OCI-LY7 (cell line): ENCODE measurements around the gene TMEM37. TPM values are rescaled to one million over a fixed set of nuclear protein-coding genes. Genes with fewer than 3 reads are reported as not detected.

Experiments
- BruUV-seq: library from RNA; stranded (reverse); fragments of 400-500 nt; replicated peaks from 2 replicates; lab custom pipeline; 2021; lab: Mats Ljungman, UMichigan
- CTCF ChIA-PET: fragments of 300-600 bp; sonication (Branson Sonifier 250); formaldehyde crosslinking; loops from one replicate; lab custom pipeline; 2022; ENCODE audit warnings: antibody characterized with exemption; ENCODE audit not compliant: unreplicated experiment; lab: Charles Lee
- POLR2A ChIA-PET: fragments of 300-600 bp; sonication (Branson Sonifier 250); formaldehyde crosslinking; loops from one replicate; lab custom pipeline; 2022; ENCODE audit warnings: antibody characterized with exemption; lab: Charles Lee
- DNase-seq: peaks from one replicate; pipeline ENCODE4 v3.0.0-alpha.2; 2015; ENCODE audit warnings: low spot score
- H2AFZ ChIP-seq: fragments of 200-600 bp; sonication (generic), shearing (Covaris generic); 2 replicates; pipeline ENCODE4 v1.6.1; 2014; ENCODE audit warnings: mild to moderate bottlenecking, antibody characterized with exemption, low read length, moderate library complexity
- H3K27ac ChIP-seq: fragments of 200-600 bp; sonication (generic); 2 replicates; pipeline ENCODE4 v1.5.1; 2014; ENCODE audit warnings: mixed run types, low read depth, mild to moderate bottlenecking, moderate library complexity, low read length, inconsistent platforms; ENCODE audit not compliant: poor library complexity, severe bottlenecking
- H3K36me3 ChIP-seq: fragments of 200-600 bp; sonication (generic); 2 replicates; pipeline ENCODE4 v1.6.1; 2014; ENCODE audit warnings: mild to moderate bottlenecking, antibody characterized with exemption, low read length, moderate library complexity, mixed read lengths; ENCODE audit not compliant: insufficient read depth
- H3K4me1 ChIP-seq: fragments of 200-600 bp; sonication (generic); 2 replicates; pipeline ENCODE4 v1.5.1; 2014; ENCODE audit warnings: mild to moderate bottlenecking, low read length; ENCODE audit not compliant: insufficient read depth, poor library complexity, severe bottlenecking
- H3K4me2 ChIP-seq: fragments of 200-600 bp; sonication (generic); 2 replicates; pipeline ENCODE4 v1.6.1; 2014; ENCODE audit warnings: mild to moderate bottlenecking, low read length
- H3K4me3 ChIP-seq: fragments of 200-600 bp; sonication (generic); 2 replicates; pipeline ENCODE4 v1.5.1; 2014; ENCODE audit warnings: mild to moderate bottlenecking, low read depth, low read length; ENCODE audit not compliant: poor library complexity, severe bottlenecking
- H3K79me2 ChIP-seq: fragments of 200-600 bp; sonication (generic); 2 replicates; pipeline ENCODE4 v1.6.1; 2016; ENCODE audit warnings: low read depth, mild to moderate bottlenecking, low read length, moderate library complexity, mixed read lengths; ENCODE audit not compliant: insufficient read depth
- H3K9me2 ChIP-seq: fragments of 200-600 bp; sonication (generic); 2 replicates; pipeline ENCODE4 v1.6.1; 2016; ENCODE audit warnings: mild to moderate bottlenecking, low read length, mixed read lengths; ENCODE audit not compliant: insufficient read depth
- H3K9me3 ChIP-seq: fragments of 200-600 bp; sonication (generic); 2 replicates; pipeline ENCODE4 v1.6.1; 2014; ENCODE audit warnings: mild to moderate bottlenecking, mixed run types, low read length, mixed read lengths
- H4K20me1 ChIP-seq: fragments of 200-600 bp; sonication (generic); 2 replicates; pipeline ENCODE4 v1.6.1; 2014; ENCODE audit warnings: mild to moderate bottlenecking, antibody characterized with exemption, low read length, moderate library complexity, mixed read lengths; ENCODE audit not compliant: insufficient read depth
- EZH2phosphoT487 ChIP-seq: fragments of 200-600 bp; sonication (generic); IDR thresholded peaks from 2 replicates; pipeline ENCODE4 v1.6.1; 2018; ENCODE audit warnings: low read depth, borderline replicate concordance, mild to moderate bottlenecking, mixed run types, antibody characterized with exemption, low read length, moderate library complexity, mixed read lengths
- intact Hi-C: fragments of 100-400 bp; cut with micrococcal nuclease; formaldehyde crosslinking; loops from one replicate; pipeline ENCODE4 v1.10.0; 2022; ENCODE audit not compliant: unreplicated experiment
- total RNA-seq, 2 experiments: library from RNA; depleted of rRNA in 1 of 2; stranded (reverse); fragments of >200 nt in 1 of 2; shearing (Covaris generic) in 1 of 2; gene quantifications; 2 replicates each; pipeline ENCODE4 v1.2.3, GENCODE V29; 2014 to 2022
- TF ChIP-seq, protein P1 (sequence below): fragments of 200-600 bp; sonication (generic); conservative IDR thresholded peaks from 2 replicates; pipeline ENCODE4 v1.5.1; 2014; ENCODE audit warnings: mild to moderate bottlenecking, antibody characterized with exemption, low read length, moderate library complexity, mixed read lengths

The TMEM37 gene
- total RNA-seq, 2 experiments from 2014 or later = not detected

DNA sequence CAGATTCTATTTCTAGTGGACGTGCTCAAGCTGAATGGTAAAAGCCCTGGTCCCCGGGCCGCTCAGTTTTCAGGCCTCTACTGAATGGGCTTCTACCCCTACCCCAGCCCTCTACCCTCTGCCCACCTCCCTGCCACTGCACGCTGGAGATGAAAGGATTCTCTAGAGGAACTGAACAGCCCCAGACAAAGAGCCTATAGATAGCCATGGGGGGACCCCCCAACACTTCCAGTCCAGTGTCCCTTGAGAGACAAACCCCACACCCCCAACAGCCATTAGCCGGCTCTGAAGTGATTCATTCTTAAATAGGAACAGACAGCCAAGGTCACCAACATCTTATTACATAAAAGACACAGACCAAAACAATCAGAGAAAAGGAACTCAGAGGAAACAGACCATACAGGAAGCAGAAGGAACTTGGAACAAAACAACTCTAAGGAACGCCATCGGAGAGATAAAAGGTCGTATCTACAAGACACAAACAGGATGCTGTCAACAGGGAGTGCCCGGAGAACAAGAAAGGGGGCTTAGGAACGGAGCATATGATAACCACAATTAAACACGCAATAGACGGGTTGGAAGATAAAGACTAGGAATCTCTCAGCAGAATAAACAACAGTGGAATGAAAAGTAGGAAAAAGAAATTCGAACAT is 23.5 kb downstream of the TMEM37 start:
- H4K20me1 ChIP-seq = no peaks in the 10 kb centered on the region
- ChIA-PET CTCF (no interaction called here), POLR2A (interaction anchor here (1.0 kb wide), 1 partner anchor 10 kb away, joined by 3 read pairs; no protein-coding TSS in a partner anchor)
- H3K4me1 ChIP-seq = no peaks in the 10 kb centered on the region
- no TSS peak for BruUV-seq
- no peaks in the 10 kb centered on the region for H3K9me3 ChIP-seq
- H3K36me3 ChIP-seq = no peaks in the 10 kb centered on the region
- no peak for DNase-seq
- H3K4me3 ChIP-seq = no peak overlapping the region
- no peaks in the 10 kb centered on the region for H3K79me2 ChIP-seq
- intact Hi-C loops = no loop called here
- no peak overlapping the region for H3K27ac ChIP-seq
- TF ChIP-seq, protein P1, sequence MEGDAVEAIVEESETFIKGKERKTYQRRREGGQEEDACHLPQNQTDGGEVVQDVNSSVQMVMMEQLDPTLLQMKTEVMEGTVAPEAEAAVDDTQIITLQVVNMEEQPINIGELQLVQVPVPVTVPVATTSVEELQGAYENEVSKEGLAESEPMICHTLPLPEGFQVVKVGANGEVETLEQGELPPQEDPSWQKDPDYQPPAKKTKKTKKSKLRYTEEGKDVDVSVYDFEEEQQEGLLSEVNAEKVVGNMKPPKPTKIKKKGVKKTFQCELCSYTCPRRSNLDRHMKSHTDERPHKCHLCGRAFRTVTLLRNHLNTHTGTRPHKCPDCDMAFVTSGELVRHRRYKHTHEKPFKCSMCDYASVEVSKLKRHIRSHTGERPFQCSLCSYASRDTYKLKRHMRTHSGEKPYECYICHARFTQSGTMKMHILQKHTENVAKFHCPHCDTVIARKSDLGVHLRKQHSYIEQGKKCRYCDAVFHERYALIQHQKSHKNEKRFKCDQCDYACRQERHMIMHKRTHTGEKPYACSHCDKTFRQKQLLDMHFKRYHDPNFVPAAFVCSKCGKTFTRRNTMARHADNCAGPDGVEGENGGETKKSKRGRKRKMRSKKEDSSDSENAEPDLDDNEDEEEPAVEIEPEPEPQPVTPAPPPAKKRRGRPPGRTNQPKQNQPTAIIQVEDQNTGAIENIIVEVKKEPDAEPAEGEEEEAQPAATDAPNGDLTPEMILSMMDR = no peak
- no peak for TF ChIP-seq EZH2phosphoT487
- H2AFZ ChIP-seq = no peak overlapping the region
- H3K9me2 ChIP-seq = no peaks in the 10 kb centered on the region
- no peak overlapping the region for H3K4me2 ChIP-seq

DNA sequence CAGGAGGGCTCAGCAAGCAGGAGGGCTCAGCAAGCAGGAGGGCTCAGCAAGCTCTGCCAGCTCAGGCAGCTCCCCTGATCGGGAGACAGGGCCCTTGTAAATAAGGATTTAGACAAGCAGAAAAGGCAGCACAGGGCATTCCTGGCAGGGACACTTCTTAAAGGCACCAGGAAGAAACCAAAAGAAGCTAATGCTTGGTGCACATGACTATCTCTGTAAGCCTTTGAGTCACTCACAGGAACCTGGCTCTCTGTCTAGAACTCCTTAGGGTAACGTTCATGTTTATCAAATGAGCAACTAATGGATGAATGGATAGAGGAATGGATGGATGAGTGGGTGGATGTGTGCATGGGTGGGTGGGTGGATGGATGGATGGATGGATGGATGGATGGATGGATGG is 28.4 kb downstream of the TMEM37 start:
- Histone ChIP-seq H3K27ac (no peak overlapping the region), H3K4me3 (no peak overlapping the region)
- CTCF ChIA-PET = interaction anchor here (0.6 kb wide), 1 partner anchor 14 kb away, joined by 6 read pairs; no protein-coding TSS in a partner anchor

More for the DNA sequence above, 28.4 kb downstream of the TMEM37 start:
- H2AFZ ChIP-seq = no peak overlapping the region
- no peaks in the 10 kb centered on the region for H3K9me2 ChIP-seq
- POLR2A ChIA-PET = interaction anchor here (1.0 kb wide), 1 partner anchor 9 kb away, joined by 5 read pairs; no protein-coding TSS in a partner anchor
- no peaks in the 10 kb centered on the region for H3K9me3 ChIP-seq
- no peaks in the 10 kb centered on the region for H3K79me2 ChIP-seq
- H4K20me1 ChIP-seq = no peaks in the 10 kb centered on the region
- intact Hi-C loops = no loop called here
- no peak for DNase-seq
- TF ChIP-seq, protein P1 = no peak
- no peak for TF ChIP-seq EZH2phosphoT487
- no peak overlapping the region for H3K4me2 ChIP-seq
- H3K4me1 ChIP-seq = no peaks in the 10 kb centered on the region
- BruUV-seq = no TSS peak
- no peaks in the 10 kb centered on the region for H3K36me3 ChIP-seq
